Astrocyte of the spinal cord (primary cell): ENCODE results near the gene RTN4.

Source experiments
- DNase-seq: peaks from one replicate; pipeline ENCODE4 v3.0.0; 2011; ENCODE audit warnings: low read depth, low spot score
- H3K4me3 ChIP-seq: 2 replicates; pipeline ENCODE4 v1.5.1; 2011; ENCODE audit warnings: low read depth, mild to moderate bottlenecking, low read length, moderate library complexity
- in situ Hi-C: cut with HindIII; loops from 2 replicates; pipeline ENCODE4 v1.10.0; 2017; ENCODE audit warnings: low sequenced_read_pairs
- TF ChIP-seq, protein P1 (sequence below): IDR thresholded peaks from 2 replicates; pipeline ENCODE4 v1.5.1; 2012; ENCODE audit warnings: low read depth, mild to moderate bottlenecking, low read length, inconsistent platforms

RTN4 gene

DNA sequence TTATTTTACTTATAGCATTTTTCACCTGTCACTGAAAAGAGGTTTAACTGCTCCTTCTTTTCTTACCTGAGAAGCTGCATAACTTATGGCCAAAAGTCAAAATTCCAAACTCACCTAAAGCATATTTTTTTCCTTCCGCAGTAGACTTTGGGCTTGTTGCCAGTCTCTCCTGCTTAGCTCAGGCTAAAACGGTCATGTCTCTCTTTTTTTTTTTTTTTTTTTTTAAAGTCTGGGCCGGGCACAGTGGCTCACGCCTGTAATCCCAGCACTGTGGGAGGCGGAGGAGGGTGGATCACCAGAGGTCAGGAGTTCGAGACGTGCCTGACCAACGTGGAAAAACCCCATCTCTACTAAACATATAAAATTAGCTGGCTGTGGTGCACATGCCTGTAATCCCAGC, 113.5 kb downstream of the RTN4 start:
- TF ChIP-seq, protein P1, sequence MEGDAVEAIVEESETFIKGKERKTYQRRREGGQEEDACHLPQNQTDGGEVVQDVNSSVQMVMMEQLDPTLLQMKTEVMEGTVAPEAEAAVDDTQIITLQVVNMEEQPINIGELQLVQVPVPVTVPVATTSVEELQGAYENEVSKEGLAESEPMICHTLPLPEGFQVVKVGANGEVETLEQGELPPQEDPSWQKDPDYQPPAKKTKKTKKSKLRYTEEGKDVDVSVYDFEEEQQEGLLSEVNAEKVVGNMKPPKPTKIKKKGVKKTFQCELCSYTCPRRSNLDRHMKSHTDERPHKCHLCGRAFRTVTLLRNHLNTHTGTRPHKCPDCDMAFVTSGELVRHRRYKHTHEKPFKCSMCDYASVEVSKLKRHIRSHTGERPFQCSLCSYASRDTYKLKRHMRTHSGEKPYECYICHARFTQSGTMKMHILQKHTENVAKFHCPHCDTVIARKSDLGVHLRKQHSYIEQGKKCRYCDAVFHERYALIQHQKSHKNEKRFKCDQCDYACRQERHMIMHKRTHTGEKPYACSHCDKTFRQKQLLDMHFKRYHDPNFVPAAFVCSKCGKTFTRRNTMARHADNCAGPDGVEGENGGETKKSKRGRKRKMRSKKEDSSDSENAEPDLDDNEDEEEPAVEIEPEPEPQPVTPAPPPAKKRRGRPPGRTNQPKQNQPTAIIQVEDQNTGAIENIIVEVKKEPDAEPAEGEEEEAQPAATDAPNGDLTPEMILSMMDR, result no peak
- in situ Hi-C loops, result no loop called here
- no peak overlapping the region for H3K4me3 ChIP-seq
- no peak for DNase-seq

DNA sequence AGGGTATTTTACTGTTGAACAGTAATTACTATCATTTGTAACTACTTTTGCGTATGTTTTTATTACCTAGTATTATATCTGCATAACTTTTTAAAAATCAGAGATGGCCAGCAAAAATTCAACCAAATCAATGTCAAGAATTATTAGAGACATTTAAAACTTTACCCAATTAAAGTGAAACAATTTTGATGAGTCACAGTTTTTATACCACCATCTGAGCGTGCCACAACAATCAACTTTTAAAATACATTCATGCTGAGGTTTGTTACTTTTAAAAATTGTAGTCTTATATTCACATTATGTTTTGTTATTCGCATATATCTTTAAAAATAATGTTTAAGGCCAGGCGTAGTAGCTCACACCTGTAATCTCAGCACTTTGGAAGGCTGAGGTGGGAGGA, 114.9 kb downstream of the RTN4 start:
- H3K4me3 ChIP-seq, result no peak overlapping the region
- in situ Hi-C loops, result no loop called here
- DNase-seq, result no peak
- TF ChIP-seq, protein P1, result no peak

GRCh38 chr2:54931473-54931872, 118.8 kb downstream of the RTN4 start:
- DNase-seq, result no peak
- in situ Hi-C loops, result no loop called here
- TF ChIP-seq, protein P1, result no peak
- H3K4me3 ChIP-seq, result no peak overlapping the region

- in situ Hi-C loops, result no loop called here
- DNase-seq, result no peak
- H3K4me3 ChIP-seq, result no peak overlapping the region
- TF ChIP-seq, protein P1, result no peak
Observed at GRCh38 chr2:54928719-54929118, 121.5 kb downstream of the RTN4 start.

GRCh38 chr2:54927751-54928615, 122.3 kb downstream of the RTN4 start:
- no peak overlapping the region for H3K4me3 ChIP-seq
- in situ Hi-C loops, result no loop called here
- TF ChIP-seq, protein P1, result no peak
- DNase-seq, result no peak

DNA sequence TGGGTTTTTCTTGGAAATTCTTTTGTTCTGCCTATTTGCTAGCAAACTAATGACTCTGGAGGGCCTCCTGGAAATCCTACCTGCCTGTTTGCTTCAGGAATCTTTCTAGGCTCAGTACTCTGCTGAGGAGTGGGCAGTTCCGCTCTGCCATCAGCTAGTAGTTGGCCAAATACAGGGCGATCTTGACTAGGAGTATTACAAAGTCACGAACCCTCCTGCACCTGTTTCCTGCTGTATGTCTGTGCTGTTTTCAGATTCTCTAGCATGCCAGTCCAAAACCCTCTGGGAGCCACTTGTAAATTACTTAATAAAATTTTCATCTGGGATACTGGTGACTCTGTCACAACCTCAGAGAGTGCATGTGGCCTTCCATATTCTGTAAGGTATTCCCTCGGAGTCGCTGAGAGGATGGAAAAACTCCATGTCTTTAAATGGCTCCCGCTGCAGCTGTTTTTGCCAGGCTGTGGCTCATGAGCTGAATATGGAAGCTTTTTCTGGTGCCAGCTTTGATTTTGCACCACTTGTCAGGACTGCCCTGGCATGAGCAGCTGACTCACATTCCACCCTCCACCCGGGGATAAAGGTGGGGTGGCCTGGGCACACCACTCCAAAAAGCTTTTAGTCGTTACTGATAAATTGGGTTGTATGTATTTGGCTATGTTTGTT, 123.0 kb downstream of the RTN4 start:
- TF ChIP-seq, protein P1, result no peak
- no peak overlapping the region for H3K4me3 ChIP-seq
- no peak for DNase-seq
- in situ Hi-C loops, result no loop called here
